Islet of Langerhans (tissue), 1 donor: ENCODE results near the gene SPOCK3.
A peak's percentile ranks its signal among the peaks of the same experiment; 100 is the strongest.
"Not testable (repeated sequence)": the region's sequence is repeated elsewhere in the genome, so short reads cannot be mapped to it uniquely, and the experiment has no call there.

Experiments used
- FAIRE-seq: peaks from one replicate; lab custom pipeline; 2011; peaks lifted over from hg19 to GRCh38; lab: Jason Lieb, UNC

SPOCK3 gene

GRCh38 chr4:167032871-167033270 is 201.4 kb downstream of the SPOCK3 start:
- FAIRE-seq = no peak

DNA sequence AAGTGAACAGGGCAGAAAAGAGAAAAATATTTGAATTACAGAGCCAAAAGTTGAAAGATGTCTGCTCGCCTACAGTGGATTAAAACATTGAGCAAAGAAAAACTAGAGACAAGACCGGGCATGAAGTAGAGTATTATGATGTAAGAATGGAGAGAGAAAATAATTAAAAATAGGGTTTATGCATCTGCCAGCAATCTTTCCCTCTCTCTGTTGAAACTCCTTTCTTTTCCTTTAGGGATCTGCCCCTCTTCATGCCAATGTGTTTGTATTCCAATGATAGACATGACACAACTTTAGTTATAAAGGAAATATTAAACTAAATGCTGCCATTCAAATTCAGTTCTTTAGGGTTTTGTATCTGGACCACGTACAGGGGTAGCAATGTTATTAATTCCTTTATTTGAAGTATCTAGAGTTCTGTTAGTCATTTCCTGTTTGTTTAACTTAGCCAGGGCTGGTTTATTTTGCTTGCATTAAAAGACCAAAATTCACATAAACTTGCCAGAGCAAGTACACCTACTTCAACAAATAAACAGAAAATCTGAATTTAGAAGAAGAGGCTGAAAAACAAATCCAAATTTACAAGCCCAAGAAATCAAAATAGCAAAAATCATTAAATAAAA is 202.6 kb downstream of the SPOCK3 start:
- FAIRE-seq = no peak

DNA sequence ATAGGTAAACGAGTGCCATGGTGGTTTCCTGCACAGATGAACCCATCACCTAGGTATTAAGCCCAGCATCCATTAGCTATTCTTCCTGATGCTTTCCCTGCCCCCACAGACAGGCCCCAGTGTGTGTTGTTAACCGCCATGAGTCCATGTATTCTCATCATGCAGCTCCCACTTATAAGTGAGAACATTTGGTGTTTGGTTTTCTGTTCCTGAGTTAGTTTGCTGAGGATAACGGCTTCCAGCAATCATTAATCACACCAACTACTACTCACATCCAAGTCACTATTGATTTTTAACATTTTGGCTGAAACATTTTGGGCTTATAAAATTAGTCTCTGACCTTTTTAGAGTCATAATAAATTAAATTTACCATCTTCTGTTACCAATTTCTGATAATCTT is 205.3 kb downstream of the SPOCK3 start:
- FAIRE-seq = no peak

- peak; percentile 38 for FAIRE-seq
Observed at GRCh38 chr4:167025670-167026069, 208.6 kb downstream of the SPOCK3 start.

GRCh38 chr4:167023364-167023925 is 210.8 kb downstream of the SPOCK3 start:
- no peak for FAIRE-seq

GRCh38 chr4:167021545-167022155 is 212.6 kb downstream of the SPOCK3 start:
- peak; percentile 92 for FAIRE-seq

- no peak for FAIRE-seq
Observed at GRCh38 chr4:167020410-167020809, 213.9 kb downstream of the SPOCK3 start.

- FAIRE-seq = no peak
Observed at GRCh38 chr4:167014944-167015343, 219.3 kb downstream of the SPOCK3 start.

DNA sequence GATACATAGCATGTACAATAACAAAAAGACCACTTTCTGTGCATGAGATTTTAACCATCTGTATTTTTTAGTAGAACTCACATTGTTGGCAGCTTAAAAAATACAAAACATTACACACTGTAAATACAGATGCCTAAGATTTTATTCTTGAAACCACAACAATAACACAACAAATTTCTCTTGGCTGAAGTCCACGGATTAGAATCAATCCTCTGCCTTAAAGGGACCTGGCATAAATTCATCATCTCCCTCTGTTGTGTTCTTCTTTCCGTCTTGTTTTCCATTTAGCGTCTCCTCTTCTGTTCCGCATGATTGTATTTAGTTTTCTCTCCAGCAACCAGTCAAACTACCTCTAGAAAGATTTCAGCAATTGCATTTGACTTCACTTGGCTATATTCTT is 231.0 kb downstream of the SPOCK3 start:
- FAIRE-seq = no peak

GRCh38 chr4:167000141-167000852 is 234.0 kb downstream of the SPOCK3 start:
- FAIRE-seq = no peak

GRCh38 chr4:166996216-166996615 is 238.1 kb downstream of the SPOCK3 start:
- no peak for FAIRE-seq

- FAIRE-seq = no peak
Observed at GRCh38 chr4:166994686-166995085, 239.6 kb downstream of the SPOCK3 start.

DNA sequence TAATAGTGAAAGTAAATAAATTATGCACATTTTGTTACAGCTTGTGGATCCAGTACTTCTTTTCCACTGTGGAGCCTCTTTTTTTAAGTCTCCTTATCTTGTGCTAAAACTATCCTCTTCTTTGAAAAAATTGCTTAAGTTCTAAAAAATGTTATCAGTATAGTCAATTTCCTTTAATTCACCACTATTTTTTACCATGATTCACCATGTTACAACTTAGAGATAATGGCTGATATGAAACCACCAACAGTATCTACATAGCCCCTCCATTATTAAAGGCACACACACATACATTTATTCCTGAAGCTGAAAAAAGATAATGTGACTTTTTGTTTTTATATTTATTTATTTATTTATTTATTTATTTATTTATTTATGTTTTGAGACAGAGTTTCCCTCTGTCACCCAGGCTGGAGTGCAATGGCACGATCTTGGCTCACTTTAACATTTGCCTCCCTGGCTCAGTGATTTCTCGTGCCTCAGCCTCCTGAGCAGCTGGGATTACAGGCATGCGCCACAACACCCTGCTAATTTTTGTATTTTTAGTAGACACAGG is 243.2 kb downstream of the SPOCK3 start:
- FAIRE-seq = no peak

- no peak for FAIRE-seq
Observed at GRCh38 chr4:166989886-166990285, 244.4 kb downstream of the SPOCK3 start.

DNA sequence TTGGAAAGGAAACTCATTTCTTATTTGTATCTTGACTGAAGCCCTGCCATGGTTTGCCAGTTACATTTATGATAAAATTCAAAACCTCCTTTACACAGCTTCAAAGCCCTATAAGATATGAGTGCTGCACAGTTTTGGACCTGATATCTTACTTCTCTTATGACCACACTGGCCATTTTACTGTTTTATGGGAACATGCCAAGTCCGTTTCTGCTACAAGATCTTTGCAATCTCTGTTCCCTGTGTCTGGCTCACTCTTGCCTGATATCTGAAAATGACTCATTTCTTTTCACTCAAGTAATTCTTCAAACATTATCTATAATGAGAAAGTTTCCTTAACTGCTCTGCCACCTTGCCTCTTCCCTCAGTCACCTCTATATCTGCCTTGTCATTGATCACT is 247.3 kb downstream of the SPOCK3 start:
- FAIRE-seq = no peak

GRCh38 chr4:166981847-166982246 is 252.4 kb downstream of the SPOCK3 start:
- no peak for FAIRE-seq

DNA sequence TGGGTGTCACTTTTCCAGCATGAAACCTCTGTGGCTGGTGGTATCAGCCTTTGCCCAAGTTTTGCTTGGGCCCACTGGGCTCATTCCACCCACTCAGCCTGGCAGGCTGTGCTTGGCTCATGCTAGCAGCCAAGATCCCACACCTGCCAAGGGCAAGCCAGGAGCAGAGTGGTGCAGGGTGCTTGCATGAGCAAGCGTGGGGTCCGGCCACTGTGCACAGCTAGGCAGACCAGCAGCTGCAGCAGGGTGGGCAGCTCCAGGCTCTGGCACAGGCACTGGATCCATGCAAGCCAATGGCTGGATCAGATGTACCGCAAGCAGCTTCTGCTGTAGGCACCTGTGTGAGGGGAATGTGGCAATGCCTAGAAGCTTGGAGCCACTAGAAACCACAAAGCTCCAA is 253.9 kb downstream of the SPOCK3 start:
- FAIRE-seq = no peak

GRCh38 chr4:166977596-166977995 is 256.7 kb downstream of the SPOCK3 start:
- FAIRE-seq = no peak

GRCh38 chr4:166972071-166972470 is 262.2 kb downstream of the SPOCK3 start:
- no peak for FAIRE-seq

DNA sequence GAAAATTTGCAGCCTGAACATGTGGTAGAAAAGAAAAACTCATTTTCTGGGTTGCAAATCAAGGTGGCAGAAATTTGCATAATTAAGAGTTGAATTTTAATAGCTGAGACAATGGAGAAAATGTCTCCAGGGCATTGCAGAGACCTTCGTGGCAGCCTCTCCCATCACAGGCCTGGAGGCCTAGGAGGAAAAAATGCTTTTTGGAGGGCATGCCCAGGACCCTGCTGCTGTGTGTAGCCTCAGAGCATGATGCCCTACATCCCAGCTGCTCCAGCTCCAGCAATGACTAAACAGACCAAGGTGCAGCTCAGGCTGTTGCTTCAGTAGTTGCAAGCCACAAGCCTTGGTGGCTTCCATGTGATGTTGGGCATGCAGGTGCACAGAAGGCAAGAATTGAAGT is 266.1 kb downstream of the SPOCK3 start:
- FAIRE-seq = not testable (repeated sequence)

DNA sequence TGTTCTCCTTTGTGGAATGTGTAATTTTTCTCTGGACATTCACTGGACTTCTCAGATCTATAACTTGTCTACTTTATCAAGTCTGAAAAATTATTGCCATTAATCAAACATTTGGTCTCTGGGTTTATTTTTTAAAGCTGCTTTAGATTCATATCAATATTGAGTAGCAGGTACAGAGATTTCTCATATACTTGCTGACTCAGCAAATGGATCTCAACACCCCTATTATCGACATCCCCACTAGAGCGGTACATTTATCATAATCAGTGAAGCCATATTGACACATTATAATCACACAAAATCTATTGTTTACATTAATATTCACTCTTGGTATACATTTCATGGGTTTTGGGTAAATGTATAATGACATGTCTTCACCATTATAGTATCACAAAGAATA is 268.7 kb downstream of the SPOCK3 start:
- no peak for FAIRE-seq

GRCh38 chr4:166957451-166957850 is 276.8 kb downstream of the SPOCK3 start:
- FAIRE-seq = no peak

DNA sequence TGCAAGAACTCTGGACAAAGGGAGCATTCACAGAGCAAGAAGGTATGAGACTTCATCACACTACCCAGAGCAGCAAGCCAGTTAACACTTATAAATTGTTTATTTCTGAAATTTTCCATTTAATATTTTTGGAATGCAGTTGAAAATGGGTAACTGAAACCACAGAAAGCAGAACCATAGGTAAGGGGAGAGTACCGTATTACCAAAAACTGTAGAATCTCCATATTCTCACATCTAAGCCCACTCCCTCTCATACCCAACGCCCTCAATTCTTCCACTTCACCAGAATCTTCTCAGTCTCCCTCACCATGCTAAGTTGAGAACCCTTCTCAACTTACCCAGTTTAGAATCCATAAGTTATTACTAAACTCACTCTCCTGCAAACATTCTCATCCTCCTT is 277.8 kb downstream of the SPOCK3 start:
- FAIRE-seq = no peak
